Measurements from ENCODE around the gene CAPN11.

CAPN11 gene

DNA sequence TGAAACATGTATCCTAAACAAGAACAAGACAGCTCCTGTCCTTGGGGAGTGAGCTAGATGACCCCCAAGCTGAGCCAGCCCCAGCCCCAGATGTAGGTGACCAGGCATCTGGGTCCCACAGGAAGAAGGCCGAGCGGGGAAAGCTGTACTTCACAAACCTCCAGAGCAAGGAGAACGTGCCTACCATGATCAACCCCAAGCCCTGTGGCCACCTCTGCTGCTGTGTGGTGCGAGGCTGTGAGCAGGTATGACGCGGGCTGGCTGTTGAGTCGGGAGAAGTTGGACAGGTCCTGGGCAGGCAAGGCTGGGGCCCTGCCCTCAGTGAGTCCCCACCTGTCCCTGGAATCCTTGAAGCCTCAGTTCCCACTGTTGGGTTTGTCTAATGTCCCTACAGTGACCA lies 11.4 kb upstream of the CAPN11 start:
- H3K4me3 ChIP-seq (ENCODE audit: low read depth, low read length), result no peak overlapping the region
- TF ChIP-seq, protein P1, sequence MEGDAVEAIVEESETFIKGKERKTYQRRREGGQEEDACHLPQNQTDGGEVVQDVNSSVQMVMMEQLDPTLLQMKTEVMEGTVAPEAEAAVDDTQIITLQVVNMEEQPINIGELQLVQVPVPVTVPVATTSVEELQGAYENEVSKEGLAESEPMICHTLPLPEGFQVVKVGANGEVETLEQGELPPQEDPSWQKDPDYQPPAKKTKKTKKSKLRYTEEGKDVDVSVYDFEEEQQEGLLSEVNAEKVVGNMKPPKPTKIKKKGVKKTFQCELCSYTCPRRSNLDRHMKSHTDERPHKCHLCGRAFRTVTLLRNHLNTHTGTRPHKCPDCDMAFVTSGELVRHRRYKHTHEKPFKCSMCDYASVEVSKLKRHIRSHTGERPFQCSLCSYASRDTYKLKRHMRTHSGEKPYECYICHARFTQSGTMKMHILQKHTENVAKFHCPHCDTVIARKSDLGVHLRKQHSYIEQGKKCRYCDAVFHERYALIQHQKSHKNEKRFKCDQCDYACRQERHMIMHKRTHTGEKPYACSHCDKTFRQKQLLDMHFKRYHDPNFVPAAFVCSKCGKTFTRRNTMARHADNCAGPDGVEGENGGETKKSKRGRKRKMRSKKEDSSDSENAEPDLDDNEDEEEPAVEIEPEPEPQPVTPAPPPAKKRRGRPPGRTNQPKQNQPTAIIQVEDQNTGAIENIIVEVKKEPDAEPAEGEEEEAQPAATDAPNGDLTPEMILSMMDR (IDR thresholded peaks at IDR 0.05; ENCODE audit: low read depth, low read length, missing control alignments), result no peak
- in situ Hi-C loops (cut with HindIII; ENCODE audit: low sequenced_read_pairs), result no loop called here
- no peak for DNase-seq (ENCODE audit: low read depth)

DNA sequence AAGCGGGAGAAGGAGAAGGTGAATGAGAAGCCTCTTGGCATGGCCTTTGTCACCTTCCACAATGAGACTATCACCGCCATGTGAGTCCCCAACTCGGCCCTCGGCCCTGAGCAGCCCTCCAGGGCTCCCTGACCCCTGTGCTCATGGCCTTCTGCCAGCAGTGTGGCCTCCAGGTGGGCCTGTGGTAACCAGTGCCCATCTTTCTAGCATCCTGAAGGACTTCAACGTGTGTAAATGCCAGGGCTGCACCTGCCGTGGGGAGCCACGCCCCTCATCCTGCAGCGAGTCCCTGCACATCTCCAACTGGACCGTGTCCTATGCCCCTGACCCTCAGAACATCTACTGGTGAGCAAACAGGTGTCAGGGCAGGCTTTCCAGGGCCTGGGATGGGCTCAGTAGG lies 10.3 kb upstream of the CAPN11 start:
- in situ Hi-C loops (cut with HindIII; ENCODE audit: low sequenced_read_pairs), result no loop called here
- TF ChIP-seq, protein P1 (IDR thresholded peaks at IDR 0.05; ENCODE audit: low read depth, low read length, missing control alignments), result no peak
- H3K4me3 ChIP-seq (ENCODE audit: low read depth, low read length), result no peak overlapping the region
- DNase-seq (ENCODE audit: low read depth), result no peak

DNA sequence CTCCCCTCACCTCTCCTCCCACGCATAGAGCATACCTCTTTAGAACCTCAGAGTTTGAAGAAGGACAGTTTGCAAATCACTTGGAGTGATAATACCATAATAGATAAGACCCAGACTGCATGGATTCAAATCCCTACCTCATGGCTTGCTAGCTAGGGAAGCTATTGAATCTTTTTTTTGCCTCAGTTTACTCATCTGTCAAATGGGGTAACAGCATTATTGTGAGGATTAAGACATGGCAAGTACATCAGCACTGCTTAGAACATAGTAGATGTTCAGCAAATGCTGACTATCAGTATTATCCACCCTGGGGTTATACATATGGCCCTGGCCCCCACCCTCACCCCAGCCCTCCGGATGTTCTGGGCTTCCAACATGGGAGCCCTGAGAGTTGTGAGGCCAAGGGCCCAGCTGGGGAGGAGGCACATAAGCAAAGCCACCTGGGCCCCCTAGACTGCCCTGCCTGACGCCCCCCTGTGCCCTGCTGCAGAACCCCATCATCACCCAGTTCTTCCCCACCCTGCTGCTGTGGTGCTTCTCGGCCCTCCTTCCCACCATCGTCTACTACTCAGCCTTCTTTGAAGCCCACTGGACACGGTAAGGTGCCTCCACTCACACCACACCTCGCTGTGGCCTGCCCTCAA lies 9.1 kb upstream of the CAPN11 start:
- H3K4me3 ChIP-seq (ENCODE audit: low read depth, low read length), result no peak overlapping the region
- in situ Hi-C loops (cut with HindIII; ENCODE audit: low sequenced_read_pairs), result loop anchor here (5.0 kb wide), 1 partner anchor 42 kb away; no protein-coding TSS in a partner anchor
- TF ChIP-seq, protein P1 (IDR thresholded peaks at IDR 0.05; ENCODE audit: low read depth, low read length, missing control alignments), result no peak
- DNase-seq (ENCODE audit: low read depth), result no peak

DNA sequence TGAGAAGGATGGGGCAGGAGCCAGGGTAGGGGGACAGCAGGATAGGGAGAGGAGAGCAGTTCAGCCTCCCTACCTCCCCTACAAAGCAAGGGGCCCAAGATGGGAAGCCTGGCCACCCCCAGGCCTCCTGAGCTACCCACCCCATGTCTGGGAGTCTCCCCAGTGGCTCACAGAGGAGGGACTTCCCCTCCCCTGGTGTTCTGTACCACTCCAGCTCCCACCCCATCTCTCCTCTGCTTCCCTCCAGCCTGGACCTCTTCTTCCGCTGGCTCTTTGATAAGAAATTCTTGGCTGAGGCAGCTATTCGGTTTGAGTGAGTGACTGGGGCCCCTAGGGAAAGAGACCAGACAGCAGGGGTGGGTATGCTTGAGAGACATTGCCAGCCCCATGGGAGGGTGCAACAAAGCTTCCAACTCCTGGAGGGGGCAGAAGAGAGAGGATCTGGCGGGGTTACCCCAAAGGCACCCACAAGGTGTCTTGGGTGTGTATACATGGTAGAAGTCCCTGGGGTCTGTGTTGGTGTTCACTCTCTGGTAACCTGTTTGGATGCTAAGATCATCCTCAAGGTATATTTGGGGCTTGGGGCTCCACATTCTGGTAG lies 8.2 kb upstream of the CAPN11 start:
- no peak overlapping the region for H3K4me3 ChIP-seq (ENCODE audit: low read depth, low read length)
- TF ChIP-seq, protein P1 (IDR thresholded peaks at IDR 0.05; ENCODE audit: low read depth, low read length, missing control alignments), result no peak
- in situ Hi-C loops (cut with HindIII; ENCODE audit: low sequenced_read_pairs), result loop anchor here (5.0 kb wide), 1 partner anchor 43 kb away; no protein-coding TSS in a partner anchor
- DNase-seq (ENCODE audit: low read depth), result no peak

DNA sequence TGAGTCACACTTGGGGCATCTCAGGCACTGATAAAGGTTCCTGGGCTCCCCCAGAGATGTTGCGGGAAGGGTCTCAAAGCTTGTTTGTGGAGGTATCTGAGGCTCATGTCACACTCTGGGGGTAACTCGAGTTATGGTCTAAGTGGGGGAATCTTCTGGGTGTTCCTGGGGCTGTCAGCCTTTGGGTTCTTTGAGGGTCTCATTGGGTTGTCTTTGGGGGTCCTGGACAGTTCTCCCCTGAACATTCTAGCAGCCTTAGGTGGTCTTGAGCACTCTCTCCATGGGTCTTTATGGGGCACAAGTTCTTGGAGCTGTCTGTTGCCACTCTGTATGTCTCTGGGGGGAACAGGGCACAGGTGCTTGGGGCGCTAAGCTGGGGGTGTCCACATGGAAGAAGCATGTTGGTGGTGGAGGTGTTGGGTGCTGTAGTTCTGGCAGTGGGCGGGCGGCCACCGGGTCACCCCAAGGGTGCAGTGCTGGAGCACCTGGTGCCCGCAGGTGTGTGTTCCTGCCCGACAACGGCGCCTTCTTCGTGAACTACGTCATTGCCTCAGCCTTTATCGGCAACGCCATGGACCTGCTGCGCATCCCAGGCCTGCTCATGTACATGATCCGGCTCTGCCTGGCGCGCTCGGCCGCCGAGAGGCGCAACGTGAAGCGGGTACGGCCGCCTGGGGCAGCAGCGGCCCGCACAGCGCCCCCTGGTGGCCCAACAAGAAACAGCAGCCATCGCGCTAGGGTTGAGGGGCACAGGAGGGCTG lies 7.1 kb upstream of the CAPN11 start:
- H3K4me3 ChIP-seq (ENCODE audit: low read depth, low read length), result no peak overlapping the region
- in situ Hi-C loops (cut with HindIII; ENCODE audit: low sequenced_read_pairs), result loop anchor here (5.0 kb wide), 1 partner anchor 44 kb away; no protein-coding TSS in a partner anchor
- DNase-seq (ENCODE audit: low read depth), result peak; percentile 34
- TF ChIP-seq, protein P1 (IDR thresholded peaks at IDR 0.05; ENCODE audit: low read depth, low read length, missing control alignments), result peak; percentile 98

DNA sequence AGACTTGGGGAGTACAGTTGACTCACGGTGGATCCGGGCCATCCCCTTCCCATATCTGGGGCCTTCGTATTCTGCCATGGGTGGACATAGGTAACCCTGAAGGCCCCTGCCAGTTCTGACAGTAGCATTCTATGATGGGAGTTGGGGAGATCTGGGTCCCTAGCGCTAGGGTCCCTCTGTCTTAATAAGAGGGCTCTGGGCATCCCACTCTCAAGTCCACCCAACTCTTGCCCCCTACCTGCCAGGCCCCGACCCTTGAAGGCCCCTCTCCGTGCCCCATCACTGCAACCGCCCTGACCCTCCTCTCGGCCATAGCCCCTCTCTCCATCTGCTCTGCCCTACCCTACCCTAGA lies 6.5 kb upstream of the CAPN11 start:
- TF ChIP-seq, protein P1 (IDR thresholded peaks at IDR 0.05; ENCODE audit: low read depth, low read length, missing control alignments), result no peak
- H3K4me3 ChIP-seq (ENCODE audit: low read depth, low read length), result no peak overlapping the region
- DNase-seq (ENCODE audit: low read depth), result no peak

More for the DNA sequence above, 6.5 kb upstream of the CAPN11 start:
- in situ Hi-C loops (cut with HindIII; ENCODE audit: low sequenced_read_pairs), result loop anchor here (5.0 kb wide), 1 partner anchor 45 kb away; no protein-coding TSS in a partner anchor
